ENCODE measurements around the gene ZBTB47. TPM values are rescaled to one million over a fixed set of nuclear protein-coding genes. Genes with fewer than 3 reads are reported as not detected.

Gene ZBTB47
- polyA plus RNA-seq, 1 experiment = 7.8 TPM

GRCh38 chr3:42713747-42714146, 60.2 kb downstream of the ZBTB47 start:
- peaks cover 40% of the 10 kb centered on the region for H3K27me3 ChIP-seq (ENCODE audit: control insufficient read depth, insufficient read depth, low read length)
- TF ChIP-seq CTCF (IDR thresholded peaks at IDR 0.05; ENCODE audit: low read depth, low read length) = no peak
- H3K9me3 ChIP-seq (ENCODE audit: control insufficient read depth, insufficient read depth, low read length) = no peaks in the 10 kb centered on the region
- no peak overlapping the region for H3K27ac ChIP-seq (ENCODE audit: low read depth, low read length)
- no peak for DNase-seq (ENCODE audit: low read depth, low spot score)
- CTCF ChIA-PET = interaction anchor here (1.3 kb wide), 1 partner anchor 71 kb away, joined by 3 read pairs; no protein-coding TSS in a partner anchor
- H3K4me3 ChIP-seq (ENCODE audit: low read depth, low read length) = no peak overlapping the region
- POLR2A ChIA-PET = no interaction called here

- no peaks in the 10 kb centered on the region for H3K9me3 ChIP-seq (ENCODE audit: control insufficient read depth, insufficient read depth, low read length)
- DNase-seq (ENCODE audit: low read depth, low spot score) = no peak
- POLR2A ChIA-PET = no interaction called here
- CTCF ChIA-PET = interaction anchor here (1.3 kb wide), 1 partner anchor 72 kb away, joined by 3 read pairs; no protein-coding TSS in a partner anchor
- no peak overlapping the region for H3K27ac ChIP-seq (ENCODE audit: low read depth, low read length)
- peaks cover 38% of the 10 kb centered on the region for H3K27me3 ChIP-seq (ENCODE audit: control insufficient read depth, insufficient read depth, low read length)
- H3K4me3 ChIP-seq (ENCODE audit: low read depth, low read length) = no peak overlapping the region
- no peak for TF ChIP-seq CTCF (IDR thresholded peaks at IDR 0.05; ENCODE audit: low read depth, low read length)
These were observed 60.8 kb downstream of the ZBTB47 start for GRCh38 chr3:42714171-42714852.

Other genes starting within 250 kb of the ZBTB47 start
- not detected in 2 replicates for gene LYZL4, start 243.1 kb upstream of the ZBTB47 start, polyA plus RNA-seq (2011; rRNA removed)
- not detected in 2 replicates for gene VIPR1, start 151.1 kb upstream of the ZBTB47 start, polyA plus RNA-seq (2011; rRNA removed)
- gene SEC22C, start 71.7 kb upstream of the ZBTB47 start, polyA plus RNA-seq (2011; rRNA removed) = 32.3 and 33.0 TPM in 2 replicates
- 28.1 and 36.0 TPM in 2 replicates for gene SS18L2, start 62.8 kb upstream of the ZBTB47 start, polyA plus RNA-seq (2011; rRNA removed)
- 40.2 and 56.2 TPM in 2 replicates for gene NKTR, start 53.0 kb upstream of the ZBTB47 start, polyA plus RNA-seq (2011; rRNA removed)
- not detected in 2 replicates for gene KLHL40, start 31.8 kb downstream of the ZBTB47 start, polyA plus RNA-seq (2011; rRNA removed)
- not detected in 2 replicates for gene HHATL, start 49.1 kb downstream of the ZBTB47 start, polyA plus RNA-seq (2011; rRNA removed)
- gene CCDC13, start 119.6 kb downstream of the ZBTB47 start, polyA plus RNA-seq (2011; rRNA removed) = 0.20 TPM in 1 of 2 replicates, not detected in the other
- 158 and 225 TPM in 2 replicates for gene HIGD1A, start 150.8 kb downstream of the ZBTB47 start, polyA plus RNA-seq (2011; rRNA removed)
- 0.04 TPM in 1 of 2 replicates, not detected in the other for gene ACKR2, start 155.7 kb downstream of the ZBTB47 start, polyA plus RNA-seq (2011; rRNA removed)
- not detected in 2 replicates for gene CYP8B1, start 222.2 kb downstream of the ZBTB47 start, polyA plus RNA-seq (2011; rRNA removed)